HG03045 (cell line): ENCODE results near the gene RPL13A.

Experiments used
- ATAC-seq: cut with Tn5 transposase; IDR thresholded peaks from one replicate; pipeline ENCODE4 v1.9.1; 2021; ENCODE audit warnings: mild to moderate bottlenecking, moderate library complexity; ENCODE audit not compliant: unreplicated experiment

The RPL13A gene

DNA sequence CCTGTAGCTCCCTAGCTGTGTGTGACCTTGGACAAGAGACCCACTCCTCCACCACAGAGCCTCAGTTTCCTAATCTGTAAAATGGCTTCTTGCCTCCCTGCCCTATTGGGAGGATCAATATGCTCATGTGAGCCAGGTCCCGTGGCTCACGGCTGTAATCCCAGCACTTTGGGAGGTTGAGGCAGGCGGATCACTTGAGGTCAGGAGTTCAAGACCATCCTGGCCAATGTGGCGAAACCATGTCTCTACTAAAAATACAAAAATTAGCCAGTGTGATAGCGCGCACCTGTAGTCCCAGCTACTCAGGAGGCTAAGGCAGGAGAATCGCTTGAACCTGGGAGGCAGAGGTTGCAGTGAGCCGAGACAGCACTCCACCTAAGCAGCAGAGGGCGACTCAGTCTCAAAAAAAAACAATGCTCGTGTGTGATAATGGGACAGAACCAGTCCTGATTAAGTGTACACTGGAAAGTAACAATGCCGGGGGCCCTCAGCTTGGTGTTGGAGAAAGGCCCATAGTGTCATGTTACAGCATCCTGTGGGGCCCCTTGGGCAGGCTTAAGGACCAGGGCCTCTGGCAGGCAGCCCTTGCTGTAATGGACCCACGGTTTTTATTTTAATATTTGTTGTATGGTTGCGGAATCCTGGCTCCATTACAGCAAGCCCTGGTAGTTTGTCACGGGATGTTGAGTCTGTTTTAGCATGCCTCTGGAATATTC, 15.6 kb downstream of the RPL13A start:
- no peak for ATAC-seq

DNA sequence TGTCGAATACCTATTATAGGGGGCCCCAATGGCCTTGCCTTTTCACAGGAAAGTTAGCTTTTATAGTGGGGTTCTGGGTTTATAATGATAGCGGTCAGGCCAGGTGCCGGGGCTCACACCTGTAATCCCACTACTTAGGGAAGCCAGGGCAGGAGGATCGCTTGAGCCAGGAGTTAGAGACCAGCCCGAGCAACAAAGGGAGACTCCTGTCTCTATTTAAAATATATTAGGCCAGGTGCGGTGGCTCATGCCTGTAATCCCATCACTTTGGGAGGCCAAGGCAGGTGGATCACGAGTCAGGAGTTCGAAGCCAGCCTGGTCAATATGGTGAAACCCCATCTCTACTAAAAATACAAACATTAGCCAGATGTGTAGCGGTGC, 16.2 kb downstream of the RPL13A start:
- no peak for ATAC-seq

DNA sequence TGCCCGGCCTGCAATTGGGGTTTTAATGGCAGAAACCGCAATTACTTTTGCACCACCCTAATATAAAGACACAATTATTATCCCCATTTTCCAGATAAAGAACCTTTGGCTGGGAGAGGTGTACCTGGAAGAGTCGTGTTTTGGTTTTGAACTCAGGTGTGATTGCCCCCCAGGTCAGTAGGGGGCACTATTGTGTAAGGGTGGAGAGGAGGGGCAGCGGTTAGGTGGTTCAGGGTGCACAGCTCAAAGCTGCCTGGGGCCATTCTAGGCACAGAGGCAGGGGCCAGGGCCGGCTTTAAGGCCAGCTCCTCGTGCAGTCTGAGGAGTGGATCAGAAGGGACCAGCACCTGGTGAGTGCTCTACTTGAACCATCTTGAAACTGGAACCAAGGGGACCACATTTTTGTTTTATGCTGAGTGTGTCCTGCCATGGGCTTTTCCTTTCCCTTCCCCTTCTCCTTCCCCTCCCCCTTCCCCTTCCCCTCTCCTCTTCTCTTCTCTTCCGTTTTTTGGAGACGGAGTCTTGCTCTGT, 19.2 kb downstream of the RPL13A start:
- ATAC-seq = no peak

DNA sequence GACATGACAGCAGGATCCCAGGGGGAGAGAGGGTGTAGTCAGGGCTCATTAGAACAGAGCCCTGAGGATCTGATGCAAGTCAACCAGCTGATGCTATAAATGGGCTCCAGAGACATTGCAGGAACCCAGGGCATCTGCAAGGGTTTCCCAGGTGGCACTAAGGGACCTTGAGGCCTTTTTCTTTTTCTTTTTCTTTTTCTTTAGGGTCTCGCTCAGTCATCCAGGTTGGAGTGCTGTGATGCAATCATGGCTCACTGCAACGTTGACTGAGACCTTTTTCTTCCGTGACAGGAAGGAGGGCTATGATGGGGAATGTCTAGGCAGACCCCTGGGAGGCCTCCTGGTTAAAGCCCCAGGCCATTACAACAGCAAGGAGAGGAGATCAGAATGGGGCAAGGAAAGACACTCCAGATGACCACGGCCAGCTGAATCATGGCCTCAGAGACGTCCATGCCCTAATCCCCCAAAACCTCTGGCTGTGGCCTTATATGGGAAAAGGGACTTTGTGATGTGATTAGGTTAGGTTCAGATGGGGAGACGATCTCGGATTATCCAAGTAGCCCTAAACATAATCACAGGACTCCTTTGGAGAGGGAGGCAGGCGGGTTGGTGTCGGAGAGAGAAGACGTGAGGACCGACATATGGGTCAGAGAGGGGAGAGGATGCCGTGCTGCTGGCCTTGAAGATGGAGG, 20.5 kb downstream of the RPL13A start:
- ATAC-seq = no peak

DNA sequence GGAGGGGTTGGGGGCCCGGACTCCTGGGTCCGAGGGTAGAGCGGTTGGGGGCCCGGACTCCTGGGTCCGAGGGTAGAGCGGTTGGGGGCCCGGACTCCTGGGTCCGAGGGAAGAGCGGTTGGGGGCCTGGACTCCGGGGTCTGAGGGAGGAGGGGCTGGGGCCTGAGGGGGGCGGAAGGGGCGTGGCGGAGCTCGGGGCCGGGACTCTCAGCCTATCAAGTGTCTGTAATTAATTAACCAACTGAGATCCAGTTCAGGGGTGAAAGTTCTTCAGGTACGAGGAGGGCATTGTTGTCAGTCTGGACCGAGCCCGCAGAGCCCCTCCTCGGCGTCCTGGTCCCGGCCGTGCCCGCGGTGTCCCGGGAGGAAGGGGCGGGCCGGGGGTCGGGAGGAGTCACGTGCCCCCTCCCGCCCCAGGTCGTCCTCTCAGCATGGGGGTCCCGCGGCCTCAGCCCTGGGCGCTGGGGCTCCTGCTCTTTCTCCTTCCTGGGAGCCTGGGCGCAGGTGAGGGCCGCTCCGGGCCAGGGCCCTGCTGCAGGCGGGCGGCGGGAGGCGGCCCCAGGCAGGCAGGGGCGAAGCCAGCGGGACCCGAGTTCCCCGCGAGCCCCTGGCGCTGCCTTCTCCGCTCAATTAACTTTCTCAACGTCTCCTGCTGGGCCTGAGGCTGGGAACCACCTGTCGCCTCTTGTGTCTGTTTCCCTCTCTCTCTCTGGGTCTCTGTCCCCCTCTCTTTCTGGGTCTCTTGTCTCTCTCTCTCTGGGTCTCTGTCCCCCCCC, 25.8 kb downstream of the RPL13A start:
- no peak for ATAC-seq

DNA sequence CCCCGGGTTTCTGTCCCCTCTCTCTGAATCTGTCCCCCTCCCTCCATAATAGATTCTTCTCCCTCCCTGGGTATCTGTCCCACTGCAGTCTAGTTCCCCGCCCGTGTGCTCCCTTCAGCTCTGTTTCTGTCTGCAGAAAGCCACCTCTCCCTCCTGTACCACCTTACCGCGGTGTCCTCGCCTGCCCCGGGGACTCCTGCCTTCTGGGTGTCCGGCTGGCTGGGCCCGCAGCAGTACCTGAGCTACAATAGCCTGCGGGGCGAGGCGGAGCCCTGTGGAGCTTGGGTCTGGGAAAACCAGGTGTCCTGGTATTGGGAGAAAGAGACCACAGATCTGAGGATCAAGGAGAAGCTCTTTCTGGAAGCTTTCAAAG, 26.3 kb downstream of the RPL13A start:
- no peak for ATAC-seq

DNA sequence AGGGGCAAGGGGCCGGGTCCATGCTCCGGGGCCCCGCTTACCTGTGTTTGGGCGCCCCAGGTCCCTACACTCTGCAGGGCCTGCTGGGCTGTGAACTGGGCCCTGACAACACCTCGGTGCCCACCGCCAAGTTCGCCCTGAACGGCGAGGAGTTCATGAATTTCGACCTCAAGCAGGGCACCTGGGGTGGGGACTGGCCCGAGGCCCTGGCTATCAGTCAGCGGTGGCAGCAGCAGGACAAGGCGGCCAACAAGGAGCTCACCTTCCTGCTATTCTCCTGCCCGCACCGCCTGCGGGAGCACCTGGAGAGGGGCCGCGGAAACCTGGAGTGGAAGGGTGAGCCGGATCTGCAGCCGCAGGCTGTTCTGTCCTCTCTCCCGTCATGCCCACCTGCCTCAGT, 26.7 kb downstream of the RPL13A start:
- no peak for ATAC-seq

DNA sequence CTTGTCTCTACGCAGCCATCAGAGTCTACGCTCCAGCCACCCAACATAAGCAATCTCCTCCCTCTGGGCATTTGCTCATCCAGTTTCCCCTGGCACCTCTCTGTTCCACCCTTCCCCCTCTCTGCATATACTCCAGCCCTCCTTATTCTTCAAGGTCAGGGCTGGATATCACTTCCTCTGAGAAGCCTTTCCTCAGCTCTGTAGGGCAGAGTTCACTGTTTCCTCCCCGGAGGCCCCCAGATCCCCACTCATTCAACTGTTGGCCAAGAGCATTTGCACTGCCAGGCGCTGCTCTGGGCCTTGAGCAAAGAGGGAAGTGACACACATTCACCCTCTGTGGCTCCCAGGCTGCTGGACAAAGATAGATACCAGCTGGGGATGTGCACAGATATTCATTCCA, 28.4 kb downstream of the RPL13A start:
- ATAC-seq = no peak

DNA sequence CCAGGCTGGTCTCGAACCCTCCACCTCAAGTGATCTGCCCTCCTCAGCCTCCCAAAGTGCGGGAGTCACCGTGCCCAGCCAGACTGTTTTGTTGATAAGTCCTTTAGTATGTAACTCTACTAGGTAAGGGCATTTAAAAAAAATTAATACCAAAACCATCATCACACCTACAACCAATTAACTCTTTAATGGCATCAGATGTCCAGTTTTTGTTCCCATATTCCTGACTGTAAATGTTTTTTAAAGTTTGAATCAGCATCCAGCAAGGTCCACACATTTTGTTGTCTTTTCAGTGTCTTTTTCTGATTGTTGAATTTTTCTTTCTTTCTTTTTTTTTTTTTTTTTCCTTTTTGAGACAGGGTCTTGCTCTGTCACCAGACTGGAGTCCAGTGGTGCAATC, 30.6 kb downstream of the RPL13A start:
- no peak for ATAC-seq

DNA sequence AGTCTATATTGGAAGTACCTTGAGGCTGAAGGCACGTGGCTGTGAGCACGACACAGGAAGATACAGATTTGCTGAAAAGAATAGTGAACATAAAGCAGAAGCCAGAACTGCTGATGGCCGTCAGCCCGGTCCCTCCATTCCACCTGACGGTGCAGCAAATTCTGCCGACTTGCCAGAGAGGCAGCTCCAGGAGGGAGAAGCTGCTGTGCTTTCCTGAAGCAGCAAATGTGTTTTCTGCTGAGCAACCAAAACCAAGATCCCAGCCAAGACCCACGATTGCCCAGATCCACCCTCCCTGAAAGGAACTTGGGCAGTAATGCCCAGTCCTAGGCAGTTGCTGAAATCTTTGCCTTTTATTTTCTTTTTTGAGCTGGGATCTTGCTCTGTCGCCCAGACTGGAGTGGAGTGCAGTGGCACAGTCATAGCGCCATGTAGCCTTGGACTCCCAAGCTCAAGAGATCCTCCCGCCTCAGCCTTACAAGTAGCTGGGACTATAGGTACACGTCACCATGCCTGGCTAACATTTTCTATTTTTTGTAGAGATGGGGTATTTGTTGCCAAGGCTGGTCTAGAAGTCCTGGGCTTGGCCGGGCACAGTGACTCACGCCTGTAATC, 33.4 kb downstream of the RPL13A start:
- ATAC-seq = no peak

DNA sequence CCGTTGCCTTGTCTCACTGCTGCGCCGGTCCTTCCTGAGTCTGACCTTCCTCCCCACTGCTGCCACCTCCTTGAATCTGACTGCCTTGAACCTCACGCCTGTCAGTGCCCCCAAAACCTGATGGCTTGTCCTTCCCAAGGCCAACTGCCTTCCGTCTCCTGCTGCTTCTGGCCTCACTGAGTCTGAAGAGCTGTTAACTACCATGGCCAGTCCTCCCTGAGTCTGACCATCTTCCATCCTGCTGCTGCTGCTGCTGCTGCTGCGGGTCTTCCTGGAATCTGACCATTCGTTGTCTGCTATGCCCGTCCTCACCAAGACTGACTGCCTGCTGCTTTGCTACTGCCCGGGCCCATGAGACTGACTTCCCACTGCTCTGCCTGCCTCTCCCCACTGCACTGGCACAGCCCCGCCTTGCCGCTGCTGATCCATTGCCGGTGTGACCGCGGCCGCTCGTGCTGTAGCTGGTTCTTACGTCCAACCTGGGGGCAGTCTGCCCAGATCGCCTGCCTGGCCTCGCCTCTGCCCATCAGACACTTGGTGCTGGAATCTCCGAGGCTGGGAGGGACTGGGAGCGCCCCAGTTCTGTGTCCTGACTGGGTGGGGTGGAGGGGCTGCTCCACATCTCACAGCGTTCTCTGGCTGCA, 37.5 kb downstream of the RPL13A start:
- ATAC-seq = no peak

DNA sequence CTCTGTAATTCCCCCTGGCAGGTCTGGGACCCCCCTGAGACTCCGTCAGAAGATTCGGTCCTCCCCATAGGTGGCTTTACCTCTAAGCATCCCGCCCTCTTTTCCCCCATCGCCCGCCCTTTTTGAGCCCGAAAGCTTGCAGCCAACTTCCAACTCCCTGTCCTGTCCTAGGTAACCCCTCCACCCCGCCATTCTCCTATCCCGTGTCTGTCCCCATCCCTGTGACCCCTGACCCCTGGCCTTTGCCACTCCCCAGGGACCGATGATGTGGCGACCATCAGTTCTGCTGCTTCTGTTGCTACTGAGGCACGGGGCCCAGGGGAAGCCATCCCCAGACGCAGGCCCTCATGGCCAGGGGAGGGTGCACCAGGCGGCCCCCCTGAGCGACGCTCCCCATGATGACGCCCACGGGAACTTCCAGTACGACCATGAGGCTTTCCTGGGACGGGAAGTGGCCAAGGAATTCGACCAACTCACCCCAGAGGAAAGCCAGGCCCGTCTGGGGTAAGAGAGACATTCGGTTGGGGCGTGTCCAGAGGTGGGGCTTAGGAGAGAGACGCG, 40.9 kb downstream of the RPL13A start:
- ATAC-seq = no peak

DNA sequence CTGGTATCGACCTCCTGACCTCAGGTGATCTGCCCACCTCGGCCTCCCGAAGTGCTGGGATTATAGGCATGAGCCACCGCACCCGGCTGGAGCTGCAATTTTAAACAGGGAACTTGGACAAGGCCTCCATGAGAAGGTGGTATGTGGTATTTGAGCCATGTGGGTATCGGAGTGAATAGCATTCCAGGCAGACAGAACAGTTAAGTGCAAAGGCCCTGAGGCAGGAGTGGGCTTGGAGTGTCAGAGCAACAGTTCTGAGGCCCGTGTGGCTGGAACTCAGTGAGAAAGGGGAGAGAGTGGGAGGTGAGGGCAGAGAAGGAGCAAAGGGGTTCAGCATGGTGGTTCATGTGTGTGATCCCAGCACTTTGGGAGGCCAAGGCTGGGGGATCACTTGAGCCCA, 43.3 kb downstream of the RPL13A start:
- no peak for ATAC-seq

DNA sequence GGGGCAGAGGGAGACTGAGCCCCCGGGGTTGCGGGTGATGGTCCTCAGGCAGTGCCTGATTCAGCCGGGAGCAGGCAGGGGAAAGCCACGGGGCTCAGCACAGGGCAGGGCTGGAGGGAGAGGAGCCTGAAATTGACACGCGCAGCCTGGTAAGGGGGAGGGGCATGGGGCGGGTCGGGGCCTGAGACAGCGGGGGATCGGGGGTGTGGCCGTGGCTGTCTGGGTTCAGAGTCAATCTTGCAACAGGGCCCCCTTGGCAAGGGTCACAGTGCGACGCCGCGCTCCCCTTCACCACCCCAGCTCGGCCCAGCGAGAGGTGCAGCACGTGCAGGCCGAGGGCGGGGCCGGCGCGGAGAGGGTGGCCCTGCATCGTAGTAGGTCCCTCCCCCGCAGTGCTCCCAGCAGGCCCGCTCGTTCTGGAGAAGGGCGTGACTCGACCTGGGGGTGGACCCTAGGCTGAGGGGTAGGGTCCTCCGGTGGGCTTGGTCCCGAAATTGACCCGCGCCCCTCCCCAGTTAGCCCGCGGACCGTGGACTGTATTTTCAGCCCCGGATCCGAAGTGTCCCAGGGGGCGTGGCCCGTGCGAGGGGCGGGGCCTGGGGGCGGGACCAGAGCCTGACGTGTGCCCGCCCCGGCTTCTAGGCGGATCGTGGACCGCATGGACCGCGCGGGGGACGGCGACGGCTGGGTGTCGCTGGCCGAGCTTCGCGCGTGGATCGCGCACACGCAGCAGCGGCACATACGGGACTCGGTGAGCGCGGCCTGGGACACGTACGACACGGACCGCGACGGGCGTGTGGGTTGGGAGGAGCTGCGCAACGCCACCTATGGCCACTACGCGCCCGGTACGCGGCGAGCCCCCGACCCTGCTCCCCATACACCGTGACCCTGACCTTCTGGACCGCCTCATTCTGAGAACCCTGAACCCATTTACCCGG, 46.4 kb downstream of the RPL13A start:
- ATAC-seq = peak; percentile 72

DNA sequence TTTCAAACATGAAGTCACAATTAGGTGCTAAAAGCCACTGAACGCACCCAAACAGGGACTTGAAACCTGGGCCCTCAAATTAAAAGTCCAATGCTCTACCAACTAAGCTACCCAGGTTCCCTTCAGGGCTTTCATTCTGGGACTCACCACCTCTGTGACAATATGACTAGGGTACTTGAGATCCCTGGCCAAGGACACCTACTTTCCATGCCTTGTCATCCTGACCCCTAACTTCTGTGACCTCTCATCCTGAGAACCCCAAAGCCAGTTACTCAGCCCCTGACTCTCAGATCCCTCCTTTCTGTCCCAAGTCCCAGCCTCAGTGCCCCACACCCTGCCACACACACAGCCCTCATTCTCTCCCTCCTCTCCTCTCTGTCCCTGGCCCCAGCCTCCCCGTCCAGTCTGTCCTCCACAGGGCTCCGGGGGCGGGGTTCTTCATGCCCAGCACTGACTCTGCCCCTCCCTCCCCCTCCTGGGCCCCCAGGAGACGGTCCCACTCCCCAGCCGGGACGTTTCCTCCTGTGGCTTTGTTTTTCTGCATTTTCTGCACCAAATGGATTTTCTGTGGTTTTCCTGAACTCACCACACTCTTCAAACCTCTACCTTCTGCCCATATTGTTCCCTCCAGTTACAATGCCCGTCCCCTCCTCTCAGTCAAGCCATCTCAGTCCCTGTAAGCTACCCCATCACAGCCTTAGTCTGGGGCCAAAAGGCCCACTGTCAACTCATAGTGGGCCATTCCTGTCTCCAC, 47.4 kb downstream of the RPL13A start:
- no peak for ATAC-seq

DNA sequence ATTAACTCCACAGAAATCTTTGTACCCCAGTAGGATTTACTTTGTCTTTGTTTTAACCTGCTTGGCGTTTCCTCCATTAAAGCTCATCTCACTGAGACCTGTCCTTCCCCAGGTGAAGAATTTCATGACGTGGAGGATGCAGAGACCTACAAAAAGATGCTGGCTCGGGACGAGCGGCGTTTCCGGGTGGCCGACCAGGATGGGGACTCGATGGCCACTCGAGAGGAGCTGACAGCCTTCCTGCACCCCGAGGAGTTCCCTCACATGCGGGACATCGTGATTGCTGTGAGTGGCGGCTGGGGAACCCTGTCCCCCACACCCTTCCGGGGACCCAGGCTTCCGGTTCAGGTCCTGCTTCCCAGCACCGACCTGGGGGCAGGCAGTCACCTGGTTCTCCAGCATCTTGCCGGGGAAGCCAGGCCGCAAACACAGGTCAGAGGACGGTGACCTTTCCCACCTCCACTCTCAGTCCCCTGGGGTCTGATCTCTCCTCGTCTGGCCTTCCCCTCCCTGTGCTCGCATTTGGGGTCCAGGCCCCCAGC, 49.6 kb downstream of the RPL13A start:
- no peak for ATAC-seq

DNA sequence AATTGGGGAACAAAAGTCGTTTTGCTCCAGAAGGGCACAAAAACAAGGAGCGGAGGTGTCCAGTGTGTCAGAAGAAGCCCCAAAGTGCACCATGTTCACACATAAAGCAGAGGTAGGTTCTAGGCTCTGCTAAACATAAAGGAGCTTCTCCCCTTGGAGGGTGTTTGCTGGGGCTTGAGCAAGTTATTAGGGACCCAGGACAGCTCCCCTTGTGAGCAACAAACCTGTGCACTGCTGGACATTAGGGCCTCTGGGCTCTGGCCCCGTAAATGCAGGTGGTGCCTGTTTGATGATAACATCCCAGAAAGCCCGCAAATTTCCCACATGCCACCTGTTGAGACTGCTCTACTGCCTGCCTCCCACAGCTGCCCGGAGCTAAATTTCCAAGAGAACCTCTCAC, 51.2 kb downstream of the RPL13A start:
- no peak for ATAC-seq

DNA sequence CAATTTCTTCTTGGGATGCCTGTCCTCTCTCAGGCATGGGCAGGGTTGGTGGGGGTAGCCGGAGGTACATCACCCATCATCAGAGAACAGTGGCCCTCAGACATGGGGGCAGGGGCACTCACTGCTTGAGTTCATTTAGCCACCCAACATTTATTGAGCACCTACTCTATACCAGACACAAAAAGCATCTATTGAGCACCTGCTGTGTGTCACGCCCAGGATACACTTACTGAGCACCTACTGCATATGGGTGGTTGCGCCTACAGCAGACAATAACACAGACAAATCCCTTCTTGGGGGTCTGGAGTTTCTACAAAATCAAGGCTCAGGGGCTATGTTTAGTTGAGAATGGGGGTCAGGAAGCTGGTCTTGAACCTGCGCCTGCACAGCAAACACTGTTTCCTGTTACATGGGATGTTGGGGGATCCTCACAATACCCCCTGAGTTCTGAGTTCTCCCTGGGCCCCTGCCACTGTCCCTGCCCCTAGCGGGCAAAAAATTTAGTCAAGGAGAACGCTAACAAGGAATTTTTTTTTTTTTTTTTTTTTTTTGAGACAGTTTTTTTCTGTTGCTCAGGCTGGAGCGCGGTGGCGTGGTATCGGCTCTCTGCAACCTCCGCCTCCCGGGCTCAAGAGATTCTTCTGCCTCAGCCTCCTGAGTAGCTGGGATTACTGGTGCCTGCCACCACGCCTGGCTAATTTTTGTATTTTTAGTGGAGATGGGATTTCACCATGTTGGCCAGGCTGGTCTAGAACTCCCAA, 52.0 kb downstream of the RPL13A start:
- ATAC-seq = no peak
